Measurements from ENCODE around the gene BCL6. TPM values are rescaled to one million over a fixed set of nuclear protein-coding genes. Genes with fewer than 3 reads are reported as not detected.
A peak's percentile ranks its signal among the peaks of the same experiment; 100 is the strongest.

The BCL6 gene
- total and polyA plus RNA-seq, 12 donors: 27.9 to 154 (median 47.6) TPM

DNA sequence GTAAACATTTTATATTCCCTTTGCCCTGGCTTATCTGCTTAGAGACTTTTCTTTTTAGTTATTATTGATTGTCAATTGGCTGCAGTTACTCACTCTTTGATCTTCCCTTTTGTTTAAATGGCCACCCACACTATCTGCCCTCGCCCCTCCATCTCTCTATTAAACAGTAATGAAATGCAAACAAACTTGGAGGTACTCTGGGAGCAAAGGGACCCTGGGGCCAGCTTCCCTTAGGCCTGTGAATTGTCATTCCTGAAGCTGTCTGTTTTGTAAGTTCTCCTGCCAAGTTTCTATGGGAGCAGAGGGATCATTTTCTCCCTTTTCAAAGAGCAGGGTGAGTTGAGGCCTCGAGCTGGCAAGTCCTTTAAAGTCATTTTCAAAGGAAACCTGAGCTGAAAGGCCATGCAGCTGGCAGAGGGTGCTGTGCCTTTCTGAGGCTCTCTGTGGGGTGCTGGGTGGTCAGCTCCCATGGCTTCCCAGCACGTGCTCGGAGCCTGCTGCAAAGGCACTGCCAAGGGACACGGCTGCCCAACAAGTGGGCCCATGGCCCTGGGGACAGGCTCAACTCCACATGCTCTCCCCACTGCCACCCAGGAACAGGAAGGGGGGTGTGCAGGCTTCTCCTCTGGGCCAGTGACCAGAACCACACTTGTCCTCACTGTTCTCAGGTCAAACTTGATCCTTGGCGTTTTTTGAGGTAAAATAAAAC is 25.5 kb downstream of the BCL6 start:
- TF ChIP-seq, protein P1, sequence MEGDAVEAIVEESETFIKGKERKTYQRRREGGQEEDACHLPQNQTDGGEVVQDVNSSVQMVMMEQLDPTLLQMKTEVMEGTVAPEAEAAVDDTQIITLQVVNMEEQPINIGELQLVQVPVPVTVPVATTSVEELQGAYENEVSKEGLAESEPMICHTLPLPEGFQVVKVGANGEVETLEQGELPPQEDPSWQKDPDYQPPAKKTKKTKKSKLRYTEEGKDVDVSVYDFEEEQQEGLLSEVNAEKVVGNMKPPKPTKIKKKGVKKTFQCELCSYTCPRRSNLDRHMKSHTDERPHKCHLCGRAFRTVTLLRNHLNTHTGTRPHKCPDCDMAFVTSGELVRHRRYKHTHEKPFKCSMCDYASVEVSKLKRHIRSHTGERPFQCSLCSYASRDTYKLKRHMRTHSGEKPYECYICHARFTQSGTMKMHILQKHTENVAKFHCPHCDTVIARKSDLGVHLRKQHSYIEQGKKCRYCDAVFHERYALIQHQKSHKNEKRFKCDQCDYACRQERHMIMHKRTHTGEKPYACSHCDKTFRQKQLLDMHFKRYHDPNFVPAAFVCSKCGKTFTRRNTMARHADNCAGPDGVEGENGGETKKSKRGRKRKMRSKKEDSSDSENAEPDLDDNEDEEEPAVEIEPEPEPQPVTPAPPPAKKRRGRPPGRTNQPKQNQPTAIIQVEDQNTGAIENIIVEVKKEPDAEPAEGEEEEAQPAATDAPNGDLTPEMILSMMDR (IDR thresholded peaks at IDR 0.05): no peak
- DNase-seq: no peak
- Histone ChIP-seq H3K27me3 (no peaks in the 10 kb centered on the region), H3K36me3 (peaks cover 0 to 47% (median 38%) of the 10 kb centered on the region in 9 donors), H3K9me3 (no peaks in the 10 kb centered on the region), H3K4me3 (no peak overlapping the region), H3K4me1 (peaks cover 0 to 8% (median 0%) of the 10 kb centered on the region in 9 donors), H3K27ac (no peak overlapping the region)
- intact Hi-C loops (cut with DNase I): loop anchor here in 8 of 10 donors (10.0 kb wide), 4 partner anchors 105 to 505 kb away; no protein-coding TSS in a partner anchor
- ATAC-seq: peak in 6 of 8 donors; percentile 31 to 68 (median 48)
- 50 to 54% methylated on average over 6 of the region's 6 CpGs for WGBS, 2 donors

DNA sequence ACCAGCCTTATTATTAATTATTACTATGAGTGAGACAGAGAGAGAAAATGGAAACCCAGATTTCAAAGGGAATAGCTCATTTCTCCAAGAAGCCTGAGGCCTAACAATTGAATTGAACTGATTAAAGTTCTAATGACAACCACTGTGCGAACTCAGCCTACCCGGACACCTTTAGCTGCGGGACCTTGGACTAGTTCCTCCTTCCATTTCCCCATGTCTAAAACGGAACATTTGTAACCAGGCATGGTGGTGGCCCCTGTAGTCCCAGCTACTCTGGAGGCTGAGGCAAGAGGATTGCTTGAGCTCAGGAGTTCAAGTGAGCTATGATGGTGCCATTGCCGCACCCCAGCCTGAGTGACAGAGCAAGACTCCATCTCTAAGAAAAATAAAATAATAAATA is 26.5 kb downstream of the BCL6 start:
- TF ChIP-seq, protein P1 (IDR thresholded peaks at IDR 0.05): no peak
- Histone ChIP-seq H3K27ac (no peak overlapping the region), H3K27me3 (no peaks in the 10 kb centered on the region), H3K4me1 (peaks cover 0 to 12% (median 5%) of the 10 kb centered on the region in 9 donors), H3K9me3 (no peaks in the 10 kb centered on the region), H3K36me3 (peaks cover 0 to 38% (median 28%) of the 10 kb centered on the region in 9 donors), H3K4me3 (no peak overlapping the region)
- WGBS, 2 donors: 92 to 98% methylated on average over 5 of the region's 5 CpGs
- intact Hi-C loops (cut with DNase I): loop anchor here in 8 of 10 donors (10.0 kb wide), 4 partner anchors 104 to 504 kb away; no protein-coding TSS in a partner anchor
- ATAC-seq (no peak), DNase-seq (no peak)

DNA sequence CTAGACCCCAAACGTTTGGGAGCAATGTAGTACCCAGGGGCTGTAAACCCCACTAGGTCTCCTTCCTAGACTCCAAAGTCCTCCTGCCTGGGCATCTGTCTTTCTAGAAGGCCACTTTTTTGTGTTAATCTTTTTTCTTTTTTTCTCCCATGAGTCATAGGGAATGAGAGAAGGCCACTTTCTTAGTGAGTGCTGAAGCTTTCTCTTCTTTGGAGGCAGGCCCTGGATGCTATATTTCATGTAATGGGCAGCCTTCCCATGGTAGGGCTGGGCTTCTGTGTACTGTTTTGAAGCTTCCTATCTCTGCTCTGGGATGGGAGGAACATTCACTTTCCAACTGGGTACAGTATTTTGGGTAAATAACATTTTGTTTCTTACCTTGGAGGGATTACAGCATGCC is 27.7 kb downstream of the BCL6 start:
- Histone ChIP-seq H3K27me3 (no peaks in the 10 kb centered on the region), H3K27ac (no peak overlapping the region), H3K36me3 (peaks cover 0 to 25% (median 16%) of the 10 kb centered on the region in 9 donors), H3K9me3 (no peaks in the 10 kb centered on the region), H3K4me3 (no peak overlapping the region), H3K4me1 (peaks cover 0 to 20% (median 7%) of the 10 kb centered on the region in 9 donors)
- TF ChIP-seq, protein P1 (IDR thresholded peaks at IDR 0.05): no peak
- ATAC-seq (no peak), DNase-seq (no peak)
- WGBS, 2 donors: 56 to 65% methylated on average over 1 of the region's 1 CpG
- intact Hi-C loops (cut with DNase I): loop anchor here in 8 of 10 donors (10.0 kb wide), 4 partner anchors 103 to 503 kb away; no protein-coding TSS in a partner anchor

DNA sequence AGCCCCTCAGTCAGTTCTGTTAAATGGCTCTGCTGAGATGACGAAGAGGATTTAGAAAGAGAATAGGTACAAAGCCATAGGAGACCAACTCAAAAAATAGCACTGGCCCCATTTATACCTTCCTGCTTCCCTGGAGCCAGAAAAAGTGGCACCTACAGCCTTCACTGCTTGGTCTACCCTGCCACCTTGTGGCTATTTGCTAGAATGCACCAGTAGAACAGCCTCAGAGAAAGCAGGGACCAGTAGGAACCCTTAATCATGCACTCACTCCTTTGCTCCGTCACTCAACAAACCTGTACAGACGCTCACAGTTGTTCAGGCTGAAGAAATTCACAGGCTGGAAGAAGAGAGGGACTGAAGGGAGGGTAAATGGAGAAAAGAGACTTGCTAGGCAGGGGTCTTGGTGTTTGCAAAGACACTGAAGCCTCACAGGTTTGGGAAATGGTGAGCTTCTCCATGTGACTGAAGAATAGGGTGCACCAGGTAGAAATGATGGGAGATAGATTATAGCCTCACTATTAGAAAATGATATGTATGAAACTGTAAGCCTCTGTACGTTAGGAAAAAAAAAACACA is 30.8 kb downstream of the BCL6 start:
- Histone ChIP-seq H3K4me1 (peaks cover 0 to 12% (median 3%) of the 10 kb centered on the region in 9 donors), H3K4me3 (no peak overlapping the region), H3K9me3 (no peaks in the 10 kb centered on the region), H3K27ac (no peak overlapping the region), H3K36me3 (no peaks in the 10 kb centered on the region), H3K27me3 (no peaks in the 10 kb centered on the region)
- ATAC-seq (peak; percentile 76 to 94 (median 86)), DNase-seq (peak in 1 of 2 donors; percentile 80)
- intact Hi-C loops (cut with DNase I): loop anchor here in 9 of 10 donors (1.0 to 10.0 kb wide), 9 partner anchors 34 to 500 kb away; no protein-coding TSS in a partner anchor
- TF ChIP-seq, protein P1 (IDR thresholded peaks at IDR 0.05): peak; percentile 93 to 97 (median 94)
- WGBS, 2 donors: 14 to 15% methylated on average over 4 of the region's 4 CpGs

Data from heart right ventricle (tissue), 16 donors.